Activated naive CD8-positive, alpha-beta T cell treated with anti-CD3 and anti-CD28 coated beads, Interleukin-2, amount 50 U/mL, for 16 hours (primary cell): ENCODE measurements around the gene DIS3L2.

Experiments used
- DNase-seq: peaks from one replicate; pipeline ENCODE4 v3.0.0-alpha.2; 2020; ENCODE audit warnings: low read depth, low spot score

The DIS3L2 gene

GRCh38 chr2:232261776-232262175 is 300.3 kb downstream of the DIS3L2 start:
- DNase-seq = no peak

- no peak for DNase-seq
Observed at GRCh38 chr2:232263295-232263694, 301.8 kb downstream of the DIS3L2 start.

DNA sequence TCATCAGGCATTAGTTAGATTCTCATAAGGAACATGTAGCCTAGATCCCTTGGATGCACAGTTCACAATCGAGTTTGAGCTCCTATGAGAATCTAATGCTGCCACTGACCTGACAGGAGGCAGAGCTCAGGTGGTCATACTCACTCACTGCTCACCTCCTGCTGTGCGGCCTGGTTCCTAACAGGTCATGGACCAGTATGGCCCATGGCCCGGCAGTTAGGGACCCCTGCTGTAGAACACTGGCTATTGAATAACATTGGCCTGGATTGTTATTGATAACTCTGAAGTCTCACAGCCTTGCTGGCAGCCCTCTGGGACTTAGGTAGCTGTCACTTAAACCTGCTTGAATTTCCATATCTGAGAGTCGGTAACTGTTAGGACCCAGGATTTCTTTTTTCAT is 302.6 kb downstream of the DIS3L2 start:
- DNase-seq = no peak

- DNase-seq = no peak
Observed at GRCh38 chr2:232265329-232265728, 303.8 kb downstream of the DIS3L2 start.

GRCh38 chr2:232268636-232269165 is 307.2 kb downstream of the DIS3L2 start:
- DNase-seq = no peak

- no peak for DNase-seq
Observed at GRCh38 chr2:232269867-232270266, 308.4 kb downstream of the DIS3L2 start.

DNA sequence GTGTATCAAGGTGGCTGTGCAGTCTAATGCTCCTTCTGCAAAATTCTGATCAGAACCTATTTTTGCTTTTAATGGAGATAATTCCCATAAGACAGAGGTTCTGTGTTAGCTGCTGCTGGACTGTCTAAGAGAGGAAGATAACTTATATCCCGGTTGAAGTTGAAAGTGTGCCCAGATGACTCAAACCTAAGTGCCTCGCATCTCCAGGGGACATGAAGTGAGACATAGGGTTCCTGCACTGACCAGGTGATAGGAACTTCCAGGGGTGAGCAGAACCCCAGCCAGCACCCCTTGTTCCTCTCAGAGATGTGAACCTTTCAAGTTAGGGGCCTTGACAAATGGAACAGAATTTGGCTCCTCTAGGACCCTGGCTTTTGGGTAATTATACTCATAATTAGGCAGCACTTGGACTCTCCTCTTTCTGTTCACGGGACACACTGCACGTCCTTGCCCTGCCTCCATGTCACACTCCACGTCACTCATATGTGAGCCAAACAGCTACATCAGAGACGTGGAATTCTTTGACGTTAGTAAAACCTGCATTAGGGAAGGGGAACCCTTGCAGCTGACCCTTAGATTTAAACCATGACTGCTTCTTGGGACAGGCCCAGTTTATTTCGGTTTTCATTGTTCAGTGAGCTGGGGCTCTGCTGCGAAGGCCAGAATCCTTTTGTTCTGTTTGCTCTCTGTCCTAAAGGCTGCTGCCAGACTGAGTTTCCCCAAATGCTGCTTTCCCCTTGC is 312.6 kb downstream of the DIS3L2 start:
- no peak for DNase-seq

GRCh38 chr2:232275670-232276069 is 314.2 kb downstream of the DIS3L2 start:
- DNase-seq = no peak

- no peak for DNase-seq
Observed at GRCh38 chr2:232276084-232276732, 314.7 kb downstream of the DIS3L2 start.

GRCh38 chr2:232276733-232277313 is 315.3 kb downstream of the DIS3L2 start:
- no peak for DNase-seq

DNA sequence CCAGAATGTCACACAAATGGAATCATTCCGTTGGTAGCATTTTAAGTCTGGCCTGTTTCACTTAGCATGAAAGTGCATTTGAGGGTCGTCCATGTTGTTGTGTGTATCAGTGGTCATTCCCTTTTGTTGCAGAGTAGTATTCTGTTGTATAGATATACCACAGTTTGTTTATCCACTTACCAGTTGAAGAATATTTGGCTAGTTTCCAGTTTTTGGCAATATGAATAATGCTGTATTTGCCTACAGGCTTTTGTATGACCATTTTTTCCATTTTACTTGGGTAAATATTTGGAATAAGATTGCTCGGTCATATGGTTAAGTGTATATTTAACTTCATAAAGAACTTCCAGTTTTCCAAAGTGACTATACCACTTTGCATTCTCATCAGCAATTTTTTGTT is 317.0 kb downstream of the DIS3L2 start:
- DNase-seq = no peak

DNA sequence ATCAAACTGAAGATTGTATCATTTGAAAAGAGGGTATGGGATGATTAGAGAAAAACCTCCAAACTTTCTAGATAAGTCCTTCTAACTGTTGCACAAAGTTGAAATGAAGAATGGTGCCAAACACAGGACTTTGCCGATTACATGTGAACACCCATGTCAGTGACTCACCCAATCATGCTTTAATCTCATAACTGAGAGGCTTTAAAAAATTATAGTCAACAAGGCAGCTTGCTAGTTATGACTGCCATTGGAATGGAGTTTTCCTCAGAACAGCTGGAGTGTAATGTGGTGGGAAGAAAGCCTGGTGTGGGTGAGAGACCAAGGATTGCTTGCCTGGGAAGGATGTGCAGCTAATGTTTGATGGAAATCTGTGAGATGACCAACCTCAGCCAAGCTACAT is 318.8 kb downstream of the DIS3L2 start:
- DNase-seq = no peak

- DNase-seq = no peak
Observed at GRCh38 chr2:232281858-232282507, 320.5 kb downstream of the DIS3L2 start.

DNA sequence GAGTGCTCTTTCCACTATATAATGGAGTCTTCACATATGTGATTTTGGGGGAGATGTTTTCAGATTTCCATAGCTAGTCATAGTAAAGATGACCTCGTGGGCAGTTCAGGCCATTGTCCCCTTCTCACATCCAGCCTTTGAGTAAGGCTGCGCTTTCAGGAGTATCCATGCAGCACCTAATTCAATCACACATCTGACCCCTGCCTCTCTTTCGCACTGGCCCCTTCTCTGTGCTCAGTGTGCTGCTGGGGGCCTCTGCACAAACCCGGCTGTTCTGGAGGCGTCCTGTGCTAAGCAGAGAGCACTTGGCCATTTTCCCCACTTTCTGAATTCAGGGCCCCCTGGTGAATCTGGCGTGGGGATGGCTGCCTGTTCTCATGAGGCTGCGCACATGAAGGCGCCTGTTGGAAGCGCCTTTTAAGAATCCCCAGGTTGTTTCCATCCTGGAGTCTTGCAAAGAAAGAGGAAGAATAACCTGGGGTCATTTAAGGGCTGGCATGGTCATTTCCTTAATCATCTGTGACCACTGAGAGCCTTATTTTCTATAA is 321.1 kb downstream of the DIS3L2 start:
- no peak for DNase-seq

- no peak for DNase-seq
Observed at GRCh38 chr2:232286001-232286868, 324.7 kb downstream of the DIS3L2 start.

- no peak for DNase-seq
Observed at GRCh38 chr2:232287316-232287715, 325.8 kb downstream of the DIS3L2 start.

DNA sequence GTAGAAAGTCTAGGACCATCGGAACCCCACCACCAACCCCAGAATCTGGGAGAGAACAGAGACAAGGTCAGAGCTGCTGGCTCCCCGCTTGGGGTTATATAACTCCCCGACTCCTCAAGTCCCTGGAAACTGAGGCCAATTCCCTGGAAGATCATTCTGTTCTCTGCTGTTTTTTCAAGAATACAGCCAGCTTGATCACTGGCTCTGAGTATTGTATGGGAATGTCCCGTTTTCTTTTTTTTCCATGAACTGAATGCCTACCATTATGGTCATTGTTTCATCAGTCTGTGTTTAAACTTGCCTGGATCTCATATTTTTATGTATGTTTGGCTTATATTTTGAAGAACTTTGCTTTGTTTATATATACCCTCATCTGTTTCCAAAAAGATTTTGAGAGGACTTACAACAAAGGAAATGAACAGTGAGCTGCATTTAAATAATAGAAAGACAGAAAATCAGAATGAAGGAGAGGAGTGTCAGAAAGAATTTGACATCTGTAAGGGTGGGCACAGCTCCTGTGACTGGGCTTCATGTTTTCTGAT is 327.0 kb downstream of the DIS3L2 start:
- no peak for DNase-seq

DNA sequence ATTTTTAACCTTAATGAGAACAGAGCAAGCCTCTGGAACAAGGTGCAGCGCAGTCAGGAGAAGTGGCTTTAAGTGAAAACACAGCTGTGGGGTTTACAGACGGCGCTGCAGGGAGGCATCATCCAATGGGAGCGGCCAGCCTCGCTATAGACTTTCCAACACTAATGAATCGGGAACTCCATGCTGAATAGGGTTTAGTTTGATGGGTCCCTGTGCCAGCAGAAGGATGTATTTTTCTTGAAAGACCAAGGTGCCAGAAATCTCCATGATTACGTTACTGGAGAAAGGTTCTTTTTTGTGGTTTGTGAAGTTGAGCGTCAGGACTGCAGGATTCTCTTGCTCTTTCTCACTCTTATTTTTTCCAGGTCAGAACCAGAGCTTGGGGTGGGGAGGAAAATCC is 329.2 kb downstream of the DIS3L2 start:
- DNase-seq = no peak

GRCh38 chr2:232291343-232291742 is 329.8 kb downstream of the DIS3L2 start:
- no peak for DNase-seq

DNA sequence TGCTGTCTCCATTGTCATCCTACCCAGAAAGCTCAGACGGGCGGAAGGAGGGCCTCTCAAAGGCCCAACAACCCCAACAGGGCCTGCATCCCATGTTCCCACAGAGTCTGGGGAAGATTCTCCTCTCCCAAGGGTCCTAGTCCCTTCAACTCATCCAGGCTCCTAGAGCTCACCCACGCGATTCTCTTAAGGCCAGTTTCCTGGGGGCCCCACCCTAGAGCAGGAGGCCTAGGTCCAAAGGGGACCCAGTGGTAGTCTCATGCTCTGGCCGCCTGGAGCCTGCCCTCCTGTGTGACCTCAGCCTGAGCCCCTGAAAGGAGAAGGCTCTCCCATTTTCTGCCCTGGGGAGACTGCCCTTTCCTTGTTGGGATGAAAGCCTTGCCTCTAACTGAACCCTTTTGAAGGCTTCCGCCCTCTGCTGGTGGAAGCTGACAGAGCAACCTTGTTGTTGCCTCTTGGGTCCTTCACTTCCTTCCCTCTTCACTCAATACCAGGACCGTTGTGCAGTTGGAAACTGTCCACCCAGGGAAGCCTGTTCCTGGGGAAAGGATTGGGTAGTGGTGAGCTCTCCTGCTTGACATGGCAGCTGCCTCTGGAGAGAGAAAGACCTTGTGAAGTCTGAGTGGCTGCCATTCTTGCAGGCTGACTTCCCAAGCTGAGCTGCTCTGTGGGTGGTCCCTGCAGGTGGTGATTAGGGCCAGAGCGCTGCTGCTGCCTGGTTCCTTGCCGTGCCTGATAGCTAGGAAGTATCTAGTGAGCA is 331.1 kb downstream of the DIS3L2 start:
- no peak for DNase-seq
